HG03025 (cell line): ENCODE measurements around the gene GJD4.

Source experiments
- ATAC-seq: cut with Tn5 transposase; IDR thresholded peaks from one replicate; pipeline ENCODE4 v1.9.1; 2021; ENCODE audit warnings: mild to moderate bottlenecking, moderate library complexity; ENCODE audit not compliant: unreplicated experiment, low FRiP score

The GJD4 gene

DNA sequence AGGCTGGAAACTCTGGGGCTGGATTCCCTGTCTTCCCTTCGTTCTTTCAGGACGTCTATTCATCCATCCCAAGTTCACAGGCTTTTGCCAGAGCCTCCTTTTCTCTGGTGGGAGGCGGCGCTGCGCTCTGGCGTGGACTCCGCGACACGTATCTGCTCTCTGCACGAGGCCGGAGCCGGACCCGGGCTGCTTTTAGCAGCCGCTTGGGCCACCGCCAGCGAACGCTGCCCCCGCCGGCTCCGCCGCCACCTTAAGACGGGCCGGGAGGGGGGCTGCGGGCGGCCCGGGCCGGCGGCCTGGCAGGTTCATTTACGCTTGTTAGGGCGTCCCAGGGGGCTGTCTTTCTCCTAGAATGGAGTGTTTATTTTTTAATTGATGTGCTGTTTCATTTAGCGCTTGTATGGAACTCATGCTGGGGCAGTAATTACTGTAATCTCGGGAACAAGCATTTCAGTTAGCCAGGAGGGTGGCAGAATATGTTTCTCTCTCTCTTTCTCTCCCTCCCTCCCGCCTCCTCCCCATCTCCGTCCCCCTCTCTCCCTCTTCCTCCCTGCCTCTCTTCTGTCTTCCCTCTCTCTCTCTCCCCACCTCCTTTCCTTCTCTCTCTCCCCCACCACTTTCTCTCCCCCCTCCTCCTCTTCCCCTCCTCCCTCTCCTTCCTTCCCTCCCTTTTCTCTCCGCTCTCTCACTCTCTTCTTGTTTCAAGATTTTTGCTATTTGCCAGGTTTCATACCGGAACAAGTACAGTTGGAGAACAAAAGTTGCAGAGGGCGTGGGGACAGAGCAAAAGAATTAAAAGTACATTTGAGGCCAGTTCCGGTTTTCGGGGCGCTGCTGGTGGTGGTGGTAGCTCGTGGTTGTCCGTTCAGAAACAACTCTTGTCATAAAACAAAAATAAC is 38.3 kb downstream of the GJD4 start:
- no peak for ATAC-seq

DNA sequence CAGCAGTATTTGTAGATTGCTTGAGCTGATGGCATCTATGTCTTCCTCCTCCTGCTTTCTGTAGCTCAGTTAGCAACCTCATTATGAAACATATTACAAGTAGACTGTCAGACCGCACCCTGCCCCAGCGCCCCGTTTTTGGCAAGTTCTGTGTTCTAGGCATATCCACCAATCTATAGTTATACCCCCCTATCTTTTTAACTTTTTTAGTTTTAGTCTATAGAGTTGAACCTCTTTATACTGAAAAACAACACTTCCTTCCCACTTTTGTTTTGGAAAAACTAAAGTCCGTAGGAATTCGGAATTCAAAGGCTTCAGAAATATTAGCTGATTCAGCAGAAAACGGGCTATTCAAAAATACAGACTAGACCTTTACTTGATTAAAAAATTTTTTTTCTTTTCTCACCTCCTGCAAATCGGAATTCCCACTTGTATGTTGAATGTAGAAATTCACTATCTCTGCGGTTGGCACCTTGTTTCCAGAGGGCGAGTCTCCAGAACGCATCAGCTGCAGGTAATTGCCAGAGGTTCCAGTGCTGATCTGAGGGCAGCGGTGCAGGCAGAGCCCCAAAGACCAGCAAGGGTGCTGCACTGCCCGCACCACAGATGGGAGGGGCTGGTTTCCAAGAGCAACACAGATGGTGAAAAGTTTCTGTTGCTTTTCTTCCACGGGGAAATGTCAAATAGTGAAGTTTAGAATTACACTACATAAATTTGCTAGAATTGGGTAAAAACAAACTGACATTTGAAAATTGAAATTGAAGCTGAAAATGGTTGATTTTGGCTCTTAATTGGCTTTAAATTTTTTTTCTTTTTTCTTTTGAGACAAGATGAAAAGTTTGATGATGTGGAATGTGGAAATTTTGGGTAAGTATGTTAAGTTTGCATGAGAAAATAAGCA is 39.2 kb downstream of the GJD4 start:
- no peak for ATAC-seq

DNA sequence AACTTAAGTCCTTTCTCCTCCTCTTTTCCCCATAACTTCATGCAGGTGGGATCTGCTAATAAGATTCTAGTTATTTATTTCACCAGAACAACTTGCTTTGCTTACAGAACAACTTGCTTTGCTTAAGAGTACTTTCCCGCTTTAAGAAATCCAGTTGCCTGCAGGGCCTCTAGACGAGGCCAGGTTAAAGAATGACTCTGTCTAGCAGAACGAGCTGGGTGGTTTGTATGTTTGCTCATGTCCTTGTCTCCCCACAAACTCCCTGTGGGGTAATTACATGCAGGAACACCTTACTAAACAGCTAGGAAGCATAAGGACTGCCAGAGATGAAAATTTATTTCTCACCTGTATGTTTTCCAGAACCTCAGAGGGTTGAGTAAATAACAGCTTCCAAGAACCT is 45.8 kb downstream of the GJD4 start:
- no peak for ATAC-seq

DNA sequence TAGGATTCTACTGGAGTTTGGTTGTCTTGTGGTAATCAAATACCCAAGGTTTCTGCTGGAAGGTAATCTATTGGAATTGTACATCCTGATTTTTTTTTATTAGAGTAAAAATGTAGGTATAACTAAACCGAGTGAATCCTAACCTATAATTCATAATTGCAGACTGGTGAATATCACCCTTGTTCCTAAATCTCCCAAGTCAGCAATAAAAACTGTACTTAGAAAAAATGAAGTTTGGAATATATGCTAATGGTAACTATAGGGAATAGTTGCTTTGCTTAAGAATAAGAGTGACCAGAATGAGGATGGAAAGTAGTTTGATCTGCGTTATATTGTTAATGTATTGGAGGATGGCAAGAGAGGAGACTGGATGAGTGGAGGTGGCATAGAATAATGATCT is 47.7 kb downstream of the GJD4 start:
- ATAC-seq, result no peak

DNA sequence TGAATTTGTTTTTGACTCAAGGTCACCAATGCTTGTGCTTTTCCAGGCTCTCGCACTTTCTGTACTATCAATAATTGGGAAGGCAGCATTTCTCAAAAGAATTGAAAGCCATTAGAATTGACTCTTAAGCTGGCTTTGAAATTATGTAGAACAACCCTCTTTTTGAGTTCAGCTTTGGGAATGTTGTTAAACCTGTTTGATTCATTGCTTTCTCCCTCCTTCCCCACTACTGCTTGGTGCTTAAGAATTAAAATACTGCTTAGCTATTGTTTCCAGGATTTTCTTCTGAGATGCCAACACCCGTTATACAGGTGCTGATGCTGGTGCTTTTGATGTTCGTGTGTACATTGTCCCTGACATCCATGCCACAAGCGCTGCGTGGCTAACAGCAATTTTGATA is 52.5 kb downstream of the GJD4 start:
- no peak for ATAC-seq
